ENCODE results near the gene EEFSEC. TPM values are rescaled to one million over a fixed set of nuclear protein-coding genes. Genes with fewer than 3 reads are reported as not detected.

The EEFSEC gene
- total and polyA plus RNA-seq, 5 donors from 2014 or later: 16.9 to 21.9 (median 18.5) TPM

GRCh38 chr3:128315313-128315712 is 162.0 kb downstream of the EEFSEC start:
- Histone ChIP-seq H3K4me1 (ENCODE audit: control insufficient read depth, insufficient read depth, low read length, poor library complexity, severe bottlenecking) (peaks cover 44% of the 10 kb centered on the region), H3K27ac (ENCODE audit: insufficient read depth, low read length, poor library complexity, severe bottlenecking) (peak overlapping the region; percentile 23), H3K4me3 (ENCODE audit: low read depth, low read length) (no peak overlapping the region), H3K27me3 (ENCODE audit: control insufficient read depth, insufficient read depth, low read length) (no peaks in the 10 kb centered on the region), H3K9me3 (ENCODE audit: control insufficient read depth in 2 of 2, low read length in 2 of 2) (no peaks in the 10 kb centered on the region), H3K36me3 (ENCODE audit: control insufficient read depth, insufficient read depth, low read length) (peaks cover 5% of the 10 kb centered on the region)
- Mint-ChIP-seq H3K9me3 (no peaks in the 10 kb centered on the region), H3K27ac (peak overlapping the region in 2 of 3 donors; percentile 76 to 81), H3K27me3 (no peaks in the 10 kb centered on the region), H3K4me1 (peaks cover 0 to 73% (median 23%) of the 10 kb centered on the region in 4 donors), H3K4me3 (peak overlapping the region in 2 of 4 donors; percentile 3 to 10), H3K36me3 (peaks cover 19% of the 10 kb centered on the region)
- no peak for DNase-seq
- no peak for ATAC-seq (ENCODE audit: low read depth in 2 of 2)

- Mint-ChIP-seq H3K36me3 (peaks cover 15% of the 10 kb centered on the region), H3K4me3 (peak overlapping the region; percentile 20 to 68 (median 50)), H3K4me1 (peaks cover 0 to 72% (median 28%) of the 10 kb centered on the region in 4 donors), H3K9me3 (no peaks in the 10 kb centered on the region), H3K27ac (peak overlapping the region; percentile 81 to 92 (median 85)), H3K27me3 (no peaks in the 10 kb centered on the region)
- Histone ChIP-seq H3K27ac (ENCODE audit: insufficient read depth, low read length, poor library complexity, severe bottlenecking) (peak overlapping the region; percentile 69), H3K9me3 (ENCODE audit: control insufficient read depth in 2 of 2, low read length in 2 of 2) (no peaks in the 10 kb centered on the region), H3K27me3 (ENCODE audit: control insufficient read depth, insufficient read depth, low read length) (no peaks in the 10 kb centered on the region), H3K4me3 (ENCODE audit: low read depth, low read length) (peak overlapping the region; percentile 30), H3K36me3 (ENCODE audit: control insufficient read depth, insufficient read depth, low read length) (peaks cover 5% of the 10 kb centered on the region), H3K4me1 (ENCODE audit: control insufficient read depth, insufficient read depth, low read length, poor library complexity, severe bottlenecking) (peaks cover 44% of the 10 kb centered on the region)
- peak; percentile 46 to 81 (median 72) for DNase-seq
- ATAC-seq (ENCODE audit: low read depth in 2 of 2): peak; percentile 85 to 87
These were observed 163.2 kb downstream of the EEFSEC start for GRCh38 chr3:128316481-128316891.

- Mint-ChIP-seq H3K9me3 (no peaks in the 10 kb centered on the region), H3K27me3 (no peaks in the 10 kb centered on the region), H3K27ac (peak overlapping the region; percentile 76 to 85 (median 81)), H3K36me3 (peaks cover 11% of the 10 kb centered on the region), H3K4me1 (peaks cover 0 to 74% (median 29%) of the 10 kb centered on the region in 4 donors), H3K4me3 (peak overlapping the region in 2 of 4 donors; percentile 38 to 52)
- Histone ChIP-seq H3K4me3 (ENCODE audit: low read depth, low read length) (no peak overlapping the region), H3K27ac (ENCODE audit: insufficient read depth, low read length, poor library complexity, severe bottlenecking) (peak overlapping the region; percentile 69), H3K4me1 (ENCODE audit: control insufficient read depth, insufficient read depth, low read length, poor library complexity, severe bottlenecking) (peaks cover 44% of the 10 kb centered on the region), H3K9me3 (ENCODE audit: control insufficient read depth in 2 of 2, low read length in 2 of 2) (no peaks in the 10 kb centered on the region), H3K27me3 (ENCODE audit: control insufficient read depth, insufficient read depth, low read length) (no peaks in the 10 kb centered on the region), H3K36me3 (ENCODE audit: control insufficient read depth, insufficient read depth, low read length) (peaks cover 5% of the 10 kb centered on the region)
- ATAC-seq (ENCODE audit: low read depth in 2 of 2) (no peak), DNase-seq (no peak)
These were observed 163.9 kb downstream of the EEFSEC start for GRCh38 chr3:128317101-128317697.

GRCh38 chr3:128317698-128318231 is 164.5 kb downstream of the EEFSEC start:
- H3K4me1 ChIP-seq (ENCODE audit: control insufficient read depth, insufficient read depth, low read length, poor library complexity, severe bottlenecking): peaks cover 44% of the 10 kb centered on the region
- no peaks in the 10 kb centered on the region for H3K9me3 ChIP-seq (ENCODE audit: control insufficient read depth in 2 of 2, low read length in 2 of 2)
- no peaks in the 10 kb centered on the region for H3K27me3 ChIP-seq (ENCODE audit: control insufficient read depth, insufficient read depth, low read length)
- peaks cover 5% of the 10 kb centered on the region for H3K36me3 ChIP-seq (ENCODE audit: control insufficient read depth, insufficient read depth, low read length)
- no peak for ATAC-seq (ENCODE audit: low read depth in 2 of 2)
- Mint-ChIP-seq H3K4me1 (peaks cover 0 to 73% (median 30%) of the 10 kb centered on the region in 4 donors), H3K27me3 (no peaks in the 10 kb centered on the region), H3K4me3 (peak overlapping the region in 3 of 4 donors; percentile 13 to 52 (median 15)), H3K27ac (peak overlapping the region; percentile 76 to 85 (median 81)), H3K9me3 (no peaks in the 10 kb centered on the region), H3K36me3 (peaks cover 11% of the 10 kb centered on the region)
- no peak overlapping the region for H3K4me3 ChIP-seq (ENCODE audit: low read depth, low read length)
- no peak for DNase-seq
- peak overlapping the region; percentile 69 for H3K27ac ChIP-seq (ENCODE audit: insufficient read depth, low read length, poor library complexity, severe bottlenecking)

DNA sequence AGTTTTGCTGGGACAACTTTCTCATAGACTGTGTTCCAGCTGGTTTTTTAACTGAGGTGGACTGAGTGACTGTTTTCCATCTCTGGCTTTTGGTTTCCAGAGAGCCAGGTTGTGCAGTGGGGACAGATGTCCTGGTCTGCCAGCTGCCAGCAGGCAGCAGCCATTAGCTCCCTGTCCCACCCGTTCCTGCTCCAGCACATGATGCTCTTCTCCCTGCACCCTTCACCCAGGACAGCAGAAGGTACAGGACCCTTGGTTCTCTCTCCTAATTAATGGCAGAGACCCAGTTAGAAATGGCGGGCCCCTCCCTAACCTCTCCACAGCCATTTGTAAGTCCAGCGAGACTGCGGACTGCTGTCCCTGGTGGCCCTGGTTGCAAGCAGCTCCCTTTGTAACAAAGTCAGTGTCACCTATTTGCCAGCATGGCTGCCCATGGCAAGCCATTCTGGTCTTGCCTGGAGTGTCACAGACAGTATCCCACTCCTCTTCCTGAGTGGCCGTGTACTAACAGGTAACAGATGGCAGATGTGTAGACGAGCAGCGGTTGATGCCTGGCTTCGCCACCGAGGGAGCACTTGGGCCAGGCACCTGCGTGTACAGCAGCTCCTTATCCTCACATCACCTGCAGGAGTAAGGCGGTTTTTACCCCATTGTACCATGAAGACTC is 165.1 kb downstream of the EEFSEC start:
- Mint-ChIP-seq H3K4me3 (peak overlapping the region in 1 of 4 donors; percentile 43), H3K9me3 (no peaks in the 10 kb centered on the region), H3K27ac (peak overlapping the region; percentile 76 to 85 (median 81)), H3K27me3 (no peaks in the 10 kb centered on the region), H3K4me1 (peaks cover 0 to 69% (median 30%) of the 10 kb centered on the region in 4 donors), H3K36me3 (peaks cover 11% of the 10 kb centered on the region)
- ATAC-seq (ENCODE audit: low read depth in 2 of 2) (no peak), DNase-seq (no peak)
- no peaks in the 10 kb centered on the region for H3K27me3 ChIP-seq (ENCODE audit: control insufficient read depth, insufficient read depth, low read length)
- H3K27ac ChIP-seq (ENCODE audit: insufficient read depth, low read length, poor library complexity, severe bottlenecking): no peak overlapping the region
- no peaks in the 10 kb centered on the region for H3K9me3 ChIP-seq (ENCODE audit: control insufficient read depth in 2 of 2, low read length in 2 of 2)
- no peak overlapping the region for H3K4me3 ChIP-seq (ENCODE audit: low read depth, low read length)
- H3K4me1 ChIP-seq (ENCODE audit: control insufficient read depth, insufficient read depth, low read length, poor library complexity, severe bottlenecking): peaks cover 44% of the 10 kb centered on the region
- H3K36me3 ChIP-seq (ENCODE audit: control insufficient read depth, insufficient read depth, low read length): peaks cover 5% of the 10 kb centered on the region

DNA sequence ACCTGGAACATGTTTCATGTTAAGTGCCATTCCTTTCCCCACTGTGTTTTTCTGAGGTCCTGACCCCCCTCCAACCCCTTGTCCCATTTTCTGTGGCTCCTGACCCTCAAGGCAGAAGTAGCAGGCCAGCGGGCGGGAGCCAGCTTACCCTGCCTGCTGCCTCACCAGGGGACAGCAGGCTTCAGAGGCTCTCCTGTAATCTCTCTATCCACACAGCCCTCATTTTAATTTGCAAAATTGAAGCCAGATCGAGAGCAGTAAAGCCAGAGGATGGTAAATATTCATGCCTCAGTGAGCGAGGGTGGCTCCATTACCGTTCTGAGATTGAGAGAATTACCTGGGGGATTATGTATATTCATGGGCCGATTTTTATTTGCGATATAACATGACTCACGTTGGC is 165.8 kb downstream of the EEFSEC start:
- DNase-seq (no peak), ATAC-seq (ENCODE audit: low read depth in 2 of 2) (no peak)
- no peaks in the 10 kb centered on the region for H3K9me3 Mint-ChIP-seq
- Histone ChIP-seq H3K27ac (ENCODE audit: insufficient read depth, low read length, poor library complexity, severe bottlenecking) (no peak overlapping the region), H3K9me3 (ENCODE audit: control insufficient read depth in 2 of 2, low read length in 2 of 2) (no peaks in the 10 kb centered on the region), H3K4me3 (ENCODE audit: low read depth, low read length) (no peak overlapping the region), H3K27me3 (ENCODE audit: control insufficient read depth, insufficient read depth, low read length) (no peaks in the 10 kb centered on the region), H3K36me3 (ENCODE audit: control insufficient read depth, insufficient read depth, low read length) (peaks cover 2% of the 10 kb centered on the region), H3K4me1 (ENCODE audit: control insufficient read depth, insufficient read depth, low read length, poor library complexity, severe bottlenecking) (peaks cover 44% of the 10 kb centered on the region)
- no peaks in the 10 kb centered on the region for H3K27me3 Mint-ChIP-seq
- no peak overlapping the region for H3K4me3 Mint-ChIP-seq
- peaks cover 7% of the 10 kb centered on the region for H3K36me3 Mint-ChIP-seq
- H3K27ac Mint-ChIP-seq: peak overlapping the region; percentile 46 to 81 (median 62)
- H3K4me1 Mint-ChIP-seq: peaks cover 0 to 63% (median 28%) of the 10 kb centered on the region in 4 donors

GRCh38 chr3:128319741-128320141 is 166.5 kb downstream of the EEFSEC start:
- ATAC-seq (ENCODE audit: low read depth in 2 of 2) (no peak), DNase-seq (no peak)
- Histone ChIP-seq H3K36me3 (ENCODE audit: control insufficient read depth, insufficient read depth, low read length) (peaks cover 2% of the 10 kb centered on the region), H3K27me3 (ENCODE audit: control insufficient read depth, insufficient read depth, low read length) (no peaks in the 10 kb centered on the region), H3K4me1 (ENCODE audit: control insufficient read depth, insufficient read depth, low read length, poor library complexity, severe bottlenecking) (peaks cover 40% of the 10 kb centered on the region), H3K9me3 (ENCODE audit: control insufficient read depth in 2 of 2, low read length in 2 of 2) (no peaks in the 10 kb centered on the region), H3K27ac (ENCODE audit: insufficient read depth, low read length, poor library complexity, severe bottlenecking) (no peak overlapping the region), H3K4me3 (ENCODE audit: low read depth, low read length) (no peak overlapping the region)
- Mint-ChIP-seq H3K4me3 (no peak overlapping the region), H3K27ac (peak overlapping the region in 1 of 3 donors; percentile 60), H3K36me3 (peaks cover 6% of the 10 kb centered on the region), H3K4me1 (peaks cover 0 to 59% (median 26%) of the 10 kb centered on the region in 4 donors), H3K27me3 (no peaks in the 10 kb centered on the region), H3K9me3 (no peaks in the 10 kb centered on the region)
